Skeletal muscle tissue (tissue), 4 donors: ENCODE results near the gene GCLC. TPM values are rescaled to one million over a fixed set of nuclear protein-coding genes. Genes with fewer than 3 reads are reported as not detected.

Source experiments
- H3K27ac ChIP-seq: one replicate; pipeline ENCODE4 v1.7.0; 2013; ENCODE audit warnings: mild to moderate bottlenecking, low read depth, low read length, inconsistent platforms
- H3K27me3 ChIP-seq, 3 donors: one replicate each; pipeline ENCODE4 v1.7.0; 2013; ENCODE audit warnings: low read length in 3 of 3; ENCODE audit not compliant: control insufficient read depth in 3 of 3, insufficient read depth in 3 of 3
- H3K36me3 ChIP-seq, 3 donors: one replicate each; pipeline ENCODE4 v1.7.0; 2013; ENCODE audit warnings: low read length in 3 of 3; ENCODE audit not compliant: control insufficient read depth in 3 of 3, insufficient read depth in 3 of 3
- H3K4me1 ChIP-seq, 3 donors: one replicate each; pipeline ENCODE4 v1.7.0; 2013; ENCODE audit warnings: low read length in 3 of 3, mild to moderate bottlenecking in 3 of 3; ENCODE audit not compliant: control insufficient read depth in 3 of 3, insufficient read depth in 3 of 3
- H3K4me3 ChIP-seq, 3 donors: one replicate each; pipeline ENCODE4 v1.7.0; 2013; ENCODE audit warnings: low read length in 3 of 3
- H3K9ac ChIP-seq, 3 donors: one replicate each; pipeline ENCODE4 v1.7.0; 2013; ENCODE audit warnings: low read length in 3 of 3, mild to moderate bottlenecking in 3 of 3, moderate library complexity in 2 of 3, low read depth in 1 of 3
- H3K9me3 ChIP-seq, 3 donors: one replicate each; pipeline ENCODE4 v1.7.0; 2013; ENCODE audit warnings: low read length in 3 of 3; ENCODE audit not compliant: control insufficient read depth in 3 of 3
- total RNA-seq: library from RNA; depleted of rRNA; stranded (reverse); fragments of >200 nt; gene quantifications from one replicate; pipeline ENCODE4 v1.2.3, GENCODE V29; 2014
- donor health status: Osteomylitis.

The GCLC gene
- total RNA-seq, 1 donor from 2014 or later: 9.4 TPM

DNA sequence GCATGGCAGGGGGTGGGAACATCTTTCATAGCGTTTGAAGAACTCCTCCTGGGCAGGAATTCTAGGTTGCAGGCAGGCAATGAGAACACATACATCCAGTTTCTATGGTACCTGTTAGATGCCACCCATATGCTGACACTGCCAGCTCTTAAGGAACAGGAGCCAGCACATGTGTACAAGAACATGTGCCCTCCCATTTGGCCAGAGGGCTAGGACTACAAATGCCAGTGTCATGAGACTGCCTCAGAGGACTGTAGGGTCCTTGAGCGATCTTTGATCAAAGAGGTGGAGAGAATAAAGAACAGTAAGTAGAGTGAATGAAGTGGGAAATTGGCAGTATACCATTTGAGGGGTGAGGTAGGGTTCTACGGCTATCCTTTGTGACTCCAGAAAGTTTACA is 45.8 kb downstream of the GCLC start:
- Histone ChIP-seq H3K4me1 (no peaks in the 10 kb centered on the region), H3K27me3 (no peaks in the 10 kb centered on the region), H3K36me3 (peaks cover 16 to 36% (median 34%) of the 10 kb centered on the region in 3 donors), H3K9me3 (no peaks in the 10 kb centered on the region), H3K9ac (no peak overlapping the region), H3K27ac (no peak overlapping the region), H3K4me3 (no peak overlapping the region)

DNA sequence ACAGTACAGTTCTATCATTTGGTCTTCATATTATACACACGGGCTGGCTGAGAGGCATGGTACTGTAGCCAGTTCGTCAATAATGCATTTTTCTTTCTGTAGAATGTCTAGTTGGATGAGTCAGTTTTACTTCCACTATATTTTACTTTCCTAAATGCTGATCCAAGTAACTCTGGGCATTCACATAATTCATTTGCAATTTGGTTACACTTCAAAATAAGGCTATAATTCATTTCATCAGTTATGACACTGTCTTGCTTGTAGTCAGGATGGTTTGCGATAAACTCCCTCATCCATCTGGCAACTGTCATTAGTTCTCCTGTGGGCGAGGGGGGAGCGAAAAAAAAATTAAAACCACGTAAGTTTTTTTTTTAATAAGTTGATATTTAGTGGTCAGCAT is 46.3 kb downstream of the GCLC start:
- H3K9ac ChIP-seq: no peak overlapping the region
- no peak overlapping the region for H3K27ac ChIP-seq
- H3K27me3 ChIP-seq: no peaks in the 10 kb centered on the region
- peaks cover 16 to 35% (median 34%) of the 10 kb centered on the region in 3 donors for H3K36me3 ChIP-seq
- H3K4me3 ChIP-seq: no peak overlapping the region
- H3K4me1 ChIP-seq: no peaks in the 10 kb centered on the region
- H3K9me3 ChIP-seq: no peaks in the 10 kb centered on the region

DNA sequence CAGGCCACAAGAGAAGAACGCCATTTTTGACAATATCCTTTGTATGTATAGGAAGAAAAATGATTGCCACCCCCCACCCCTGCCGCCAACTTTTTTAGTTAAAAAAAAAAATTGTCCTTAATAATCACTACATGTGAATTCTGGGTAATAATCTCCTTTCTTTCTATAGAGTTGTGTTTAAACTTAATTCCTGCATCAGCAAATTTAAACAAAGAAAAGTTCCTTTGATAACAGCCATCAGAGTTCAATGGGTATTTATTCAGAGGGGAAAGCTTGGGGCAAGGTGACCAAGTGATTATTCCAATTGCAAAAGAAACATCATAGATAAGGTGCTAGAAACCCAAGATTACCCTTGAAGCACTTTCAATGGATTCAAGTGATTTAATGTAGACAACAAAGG is 47.0 kb downstream of the GCLC start:
- Histone ChIP-seq H3K9ac (no peak overlapping the region), H3K4me1 (peaks cover 0 to 5% (median 0%) of the 10 kb centered on the region in 3 donors), H3K36me3 (peaks cover 16 to 31% (median 30%) of the 10 kb centered on the region in 3 donors), H3K4me3 (no peak overlapping the region), H3K27me3 (no peaks in the 10 kb centered on the region), H3K9me3 (no peaks in the 10 kb centered on the region), H3K27ac (no peak overlapping the region)

DNA sequence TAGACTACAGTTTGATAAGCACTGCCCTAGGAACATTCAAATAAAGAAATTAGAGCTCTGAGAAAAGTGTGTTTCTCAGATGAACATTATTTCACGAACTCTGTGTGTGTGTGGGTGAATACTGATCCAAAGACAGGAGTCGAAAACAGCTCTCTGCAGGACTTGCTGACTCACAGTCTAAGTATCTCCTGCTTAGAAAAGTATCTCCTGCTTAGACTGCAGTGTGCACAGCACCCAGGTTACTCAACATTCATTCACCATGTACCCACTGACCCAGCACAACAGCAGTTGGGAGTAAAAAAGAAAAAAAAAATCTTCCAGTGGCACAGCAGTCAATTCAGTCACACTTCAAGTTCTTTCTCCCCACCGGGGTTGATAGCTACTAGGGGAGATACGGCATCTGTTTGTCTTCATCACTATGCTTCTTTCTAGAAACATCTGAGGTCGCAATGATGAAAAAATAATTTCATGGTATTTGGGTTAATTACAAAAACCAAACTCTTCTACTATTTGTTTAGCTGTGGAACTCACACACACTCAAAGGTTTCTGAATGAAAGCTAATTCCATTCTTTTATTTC is 48.0 kb downstream of the GCLC start:
- no peaks in the 10 kb centered on the region for H3K27me3 ChIP-seq
- H3K4me1 ChIP-seq: peaks cover 0 to 5% (median 0%) of the 10 kb centered on the region in 3 donors
- no peak overlapping the region for H3K4me3 ChIP-seq
- H3K27ac ChIP-seq: no peak overlapping the region
- no peaks in the 10 kb centered on the region for H3K9me3 ChIP-seq
- no peak overlapping the region for H3K9ac ChIP-seq
- peaks cover 16 to 29% (median 24%) of the 10 kb centered on the region in 3 donors for H3K36me3 ChIP-seq

DNA sequence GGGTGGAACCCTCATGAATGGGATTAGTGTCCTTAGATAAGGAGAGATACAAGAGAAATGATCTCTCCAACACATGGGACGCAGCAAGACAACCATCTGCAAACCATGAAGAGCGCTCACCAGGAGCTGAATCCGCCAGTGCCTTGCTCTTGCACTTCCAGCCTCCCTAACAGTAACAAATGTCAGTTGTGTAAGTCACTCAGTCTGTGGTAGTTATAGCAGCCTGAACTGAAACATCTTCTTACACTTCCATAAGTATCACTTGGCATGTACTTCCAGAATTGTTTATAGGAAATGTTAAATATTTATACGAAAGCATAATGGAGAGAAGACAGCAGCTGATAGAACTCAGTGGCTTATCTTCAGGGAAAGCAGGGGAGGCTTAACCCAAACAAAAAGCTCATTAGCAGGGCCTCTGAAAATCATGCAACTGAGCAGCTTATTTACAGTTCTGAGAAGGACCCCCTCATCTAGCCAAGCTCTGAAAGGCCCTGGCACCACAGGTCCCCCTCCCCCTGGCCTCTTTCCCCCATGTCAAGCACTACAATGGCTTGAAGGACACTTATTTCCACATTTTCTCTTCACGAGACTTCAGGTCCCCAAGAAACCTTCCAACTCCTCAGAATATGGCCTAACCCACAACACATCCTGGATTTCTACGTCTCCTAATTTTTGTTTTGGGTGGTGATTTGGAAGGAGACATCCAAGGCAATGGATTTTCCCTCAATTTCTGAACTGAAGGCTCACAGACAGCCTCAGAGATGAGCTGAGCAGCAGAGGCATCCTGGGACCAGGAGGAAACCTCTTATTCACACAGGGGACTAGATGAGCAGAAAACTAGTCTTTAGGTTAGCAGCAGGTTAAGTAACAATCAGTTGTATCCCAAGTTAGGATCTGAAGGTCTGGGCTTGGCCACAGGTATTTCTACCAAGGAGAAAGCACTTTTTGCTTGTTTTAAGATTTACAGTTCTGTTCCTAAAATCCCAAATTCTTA is 49.1 kb downstream of the GCLC start:
- Histone ChIP-seq H3K4me1 (peaks cover 0 to 5% (median 0%) of the 10 kb centered on the region in 3 donors), H3K4me3 (no peak overlapping the region), H3K36me3 (peaks cover 15 to 24% (median 23%) of the 10 kb centered on the region in 3 donors), H3K27me3 (no peaks in the 10 kb centered on the region), H3K27ac (no peak overlapping the region), H3K9me3 (no peaks in the 10 kb centered on the region), H3K9ac (no peak overlapping the region)

DNA sequence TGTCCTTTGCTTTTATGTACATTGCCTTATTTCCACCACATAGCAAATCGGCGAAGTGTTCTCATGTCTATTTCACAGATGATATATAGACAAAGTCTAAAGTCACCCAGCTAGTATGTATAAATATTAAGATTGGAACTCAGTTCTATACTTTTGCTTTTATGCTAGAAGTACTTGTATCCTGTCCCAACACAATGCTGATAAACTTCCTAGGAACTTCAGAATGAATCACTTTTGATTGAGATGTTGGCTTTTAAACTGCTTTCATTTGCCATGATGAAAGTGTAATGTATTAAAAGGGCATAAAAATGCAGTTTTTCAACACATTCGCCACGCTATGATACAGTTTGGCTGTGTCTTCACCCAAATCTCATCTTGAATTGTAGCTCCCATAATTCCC is 50.8 kb downstream of the GCLC start:
- Histone ChIP-seq H3K4me3 (no peak overlapping the region), H3K4me1 (peaks cover 0 to 5% (median 0%) of the 10 kb centered on the region in 3 donors), H3K36me3 (peaks cover 2 to 11% (median 8%) of the 10 kb centered on the region in 3 donors), H3K9me3 (no peaks in the 10 kb centered on the region), H3K9ac (no peak overlapping the region), H3K27me3 (no peaks in the 10 kb centered on the region), H3K27ac (no peak overlapping the region)

DNA sequence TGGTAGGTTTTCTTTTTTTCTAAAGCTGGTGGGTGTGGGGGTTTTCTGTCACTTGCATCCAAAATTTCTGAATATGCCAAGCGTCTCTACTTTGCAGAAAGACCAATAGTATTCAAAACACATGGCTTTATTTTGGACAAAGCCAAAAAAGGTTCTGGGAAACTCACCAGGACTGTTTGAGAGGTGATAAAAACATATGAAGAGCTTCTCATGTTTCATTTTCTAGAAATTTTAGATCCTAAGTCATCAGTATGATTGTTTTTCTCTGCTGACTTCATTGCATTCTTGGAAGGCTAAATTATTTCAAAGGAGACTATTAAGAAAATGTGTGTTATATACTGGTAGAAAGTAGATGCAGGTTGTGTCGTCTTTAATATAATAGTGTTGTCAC is 51.3 kb downstream of the GCLC start:
- H3K27me3 ChIP-seq: no peaks in the 10 kb centered on the region
- H3K36me3 ChIP-seq: peaks cover 0 to 6% (median 3%) of the 10 kb centered on the region in 3 donors
- H3K4me3 ChIP-seq: peak overlapping the region in 2 of 3 donors; percentile 49 to 52
- H3K9me3 ChIP-seq: no peaks in the 10 kb centered on the region
- H3K4me1 ChIP-seq: peaks cover 0 to 5% (median 0%) of the 10 kb centered on the region in 3 donors
- peak overlapping the region in 2 of 3 donors; percentile 39 to 65 for H3K9ac ChIP-seq
- no peak overlapping the region for H3K27ac ChIP-seq

DNA sequence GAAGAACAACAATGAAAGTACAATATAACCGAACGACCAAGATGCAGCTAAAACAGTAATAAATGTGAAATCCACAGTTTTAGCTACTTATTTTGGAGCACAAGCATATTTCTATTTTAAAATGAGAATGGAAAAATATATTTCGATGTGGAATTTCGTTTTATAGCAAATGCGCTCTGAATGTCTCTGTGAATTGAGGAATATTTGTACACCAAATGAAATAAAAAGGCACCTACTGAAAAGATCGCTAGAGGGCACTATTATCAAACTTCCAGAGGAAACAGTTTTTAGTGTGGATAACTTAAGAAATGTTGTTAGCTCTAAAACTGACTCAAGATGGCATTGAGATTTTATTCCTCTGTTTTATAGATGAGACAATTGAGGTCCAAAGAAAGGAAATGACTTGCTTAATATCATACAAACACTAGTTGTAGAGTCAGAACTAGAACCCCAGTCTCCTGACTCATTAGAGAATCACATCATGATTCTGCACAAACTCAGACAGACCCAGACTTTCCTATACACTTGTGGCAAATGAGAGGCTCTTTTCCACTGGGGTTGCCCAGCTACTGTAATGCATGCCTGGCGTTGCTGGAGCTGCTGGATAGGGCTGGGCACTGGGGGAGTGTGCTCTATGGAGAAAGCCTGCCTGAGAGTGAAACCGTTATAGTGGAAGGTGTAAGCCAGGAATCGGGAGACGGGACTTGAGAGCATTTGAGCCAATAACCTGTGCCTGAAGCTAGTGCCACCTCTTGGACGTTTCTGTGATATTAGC is 51.9 kb downstream of the GCLC start:
- Histone ChIP-seq H3K4me3 (peak overlapping the region; percentile 49 to 57 (median 52)), H3K9ac (peak overlapping the region; percentile 27 to 65 (median 39)), H3K27me3 (no peaks in the 10 kb centered on the region), H3K9me3 (no peaks in the 10 kb centered on the region), H3K36me3 (peaks cover 0 to 3% (median 0%) of the 10 kb centered on the region in 3 donors), H3K27ac (no peak overlapping the region), H3K4me1 (peaks cover 0 to 5% (median 0%) of the 10 kb centered on the region in 3 donors)

DNA sequence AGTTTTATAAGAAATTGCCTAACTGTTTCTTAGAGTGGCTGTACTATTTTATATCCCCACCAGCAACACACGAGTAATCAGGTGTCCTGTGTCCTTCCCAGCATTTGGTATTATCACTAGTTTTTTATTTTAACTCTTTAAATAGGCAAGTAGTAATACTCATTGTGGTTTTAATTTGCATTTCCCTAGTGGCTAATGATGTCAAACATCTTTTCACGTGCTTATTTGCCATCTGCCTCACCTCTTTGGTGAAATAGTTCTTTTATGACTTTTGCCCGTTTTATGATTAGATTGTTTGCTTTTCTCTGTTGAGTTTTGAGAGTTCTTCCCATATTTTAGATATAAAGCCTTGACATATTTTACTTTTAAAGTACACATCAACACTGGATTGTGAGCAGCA is 57.8 kb downstream of the GCLC start:
- no peak overlapping the region for H3K4me3 ChIP-seq
- no peaks in the 10 kb centered on the region for H3K36me3 ChIP-seq
- H3K9ac ChIP-seq: no peak overlapping the region
- H3K27ac ChIP-seq: no peak overlapping the region
- no peaks in the 10 kb centered on the region for H3K27me3 ChIP-seq
- H3K9me3 ChIP-seq: no peaks in the 10 kb centered on the region
- H3K4me1 ChIP-seq: peaks cover 0 to 7% (median 3%) of the 10 kb centered on the region in 3 donors
